OCI-LY3 (cell line): ENCODE results near the gene MAK.
"Not testable (repeated sequence)": the region's sequence is repeated elsewhere in the genome, so short reads cannot be mapped to it uniquely, and the experiment has no call there.

Experiments
- CTCF ChIP-seq: fragments of 200-600, 300-600 bp; sonication (generic); IDR thresholded peaks from 2 replicates; pipeline ENCODE4 v1.5.1; 2014; ENCODE audit warnings: antibody characterized with exemption, low read length, low read depth
- EZH2phosphoT487 ChIP-seq: fragments of 200-600 bp; shearing (Covaris generic); IDR thresholded peaks from 2 replicates; pipeline ENCODE4 v1.6.1; 2018; ENCODE audit warnings: antibody characterized with exemption, mixed run types, low read depth

DNA sequence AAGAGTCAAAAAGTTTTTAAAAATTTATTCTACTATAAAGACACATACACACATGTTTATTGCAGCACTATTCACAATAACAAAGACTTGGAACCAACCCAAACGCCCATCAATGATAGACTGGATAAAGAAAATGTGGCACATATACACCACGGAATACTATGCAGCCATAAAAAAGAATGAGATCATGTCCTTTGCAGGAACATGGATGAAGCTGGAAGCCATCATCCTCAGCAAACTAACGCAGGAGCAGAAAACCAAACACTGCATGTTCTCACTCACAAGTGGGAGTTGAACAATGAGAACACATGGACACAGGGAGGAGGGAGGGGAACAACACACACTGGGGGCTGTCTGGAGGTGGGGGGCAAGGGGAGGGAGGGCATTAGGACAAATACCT lies 28.4 kb upstream of the MAK start:
- TF ChIP-seq CTCF, EZH2phosphoT487: not testable (repeated sequence)
